Smooth muscle cell (in vitro differentiated cells): ENCODE measurements around the gene HOXB9. TPM values are rescaled to one million over a fixed set of nuclear protein-coding genes. Genes with fewer than 3 reads are reported as not detected.

Experiments used
- DNase-seq: peaks from one replicate; lab custom pipeline; 2025; ENCODE audit not compliant: unreplicated experiment; lab: John Stamatoyannopoulos, UW
- H2AFZ ChIP-seq: fragments of 200-600 bp; sonication (generic); 2 replicates; pipeline ENCODE4 v1.6.0; 2016; ENCODE audit warnings: antibody characterized with exemption, low read depth, mild to moderate bottlenecking
- H3F3A ChIP-seq: fragments of 200-600 bp; sonication (generic); 2 replicates; pipeline ENCODE4 v1.6.0; 2017; ENCODE audit warnings: antibody characterized with exemption, low read depth
- H3K27ac ChIP-seq: fragments of 200-600 bp; sonication (generic); 2 replicates; pipeline ENCODE4 v1.5.1; 2016; ENCODE audit warnings: low read depth, mild to moderate bottlenecking
- H3K27me3 ChIP-seq: fragments of 200-600 bp; sonication (generic); 2 replicates; pipeline ENCODE4 v1.6.1; 2016; ENCODE audit warnings: low read depth, mild to moderate bottlenecking
- H3K36me3 ChIP-seq: fragments of 200-600 bp; sonication (generic); 2 replicates; pipeline ENCODE4 v1.5.1; 2016; ENCODE audit warnings: low read depth
- H3K4me1 ChIP-seq: fragments of 200-600 bp; sonication (generic); 2 replicates; pipeline ENCODE4 v1.5.1; 2016; ENCODE audit warnings: low read depth
- H3K4me2 ChIP-seq: fragments of 200-600 bp; sonication (generic); 2 replicates; pipeline ENCODE4 v1.6.0; 2016; ENCODE audit warnings: mild to moderate bottlenecking
- H3K4me3 ChIP-seq: fragments of 200-600 bp; sonication (generic); 2 replicates; pipeline ENCODE4 v1.5.1; 2016; ENCODE audit warnings: mild to moderate bottlenecking
- H3K79me2 ChIP-seq: fragments of 200-600 bp; sonication (generic); 2 replicates; pipeline ENCODE4 v1.6.0; 2016; ENCODE audit warnings: low read depth, mild to moderate bottlenecking
- H3K9ac ChIP-seq: fragments of 200-600 bp; sonication (generic); 2 replicates; pipeline ENCODE4 v1.6.0; 2016; ENCODE audit warnings: low read depth
- H3K9me3 ChIP-seq: fragments of 200-600 bp; sonication (generic); replicated peaks from 2 replicates; pipeline ENCODE4 v1.5.1; 2016; ENCODE audit warnings: low read depth
- H4K20me1 ChIP-seq: fragments of 200-600 bp; sonication (generic); 2 replicates; pipeline ENCODE4 v1.6.0; 2016; ENCODE audit warnings: low read depth
- WGBS: methylation state at CpG from one replicate; pipeline ENCODE4 v1.1.7; 2016; ENCODE audit warnings: low lambda C conversion rate; 5-methylcytosine and 5-hydroxymethylcytosine counted together
- polyA plus RNA-seq: library from polyadenylated mRNA; unstranded; fragments of >200 nt; fragmentation: Nextera tagmentation; extraction: Ambion mirVana; gene quantifications from 2 replicates; pipeline ENCODE4 v1.2.1, GENCODE V29; 2016
- total RNA-seq: library from RNA; depleted of rRNA; stranded (reverse); fragments of >200 nt; gene quantifications from 2 replicates; pipeline ENCODE4 v1.2.3, GENCODE V29; 2014
- TF ChIP-seq, protein P1 (sequence below): fragments of 200-600 bp; sonication (generic); IDR thresholded peaks from 2 replicates; pipeline ENCODE4 v1.5.1; 2017; ENCODE audit warnings: borderline replicate concordance, mild to moderate bottlenecking, antibody characterized with exemption; ENCODE audit not compliant: insufficient read depth, poor library complexity, severe bottlenecking

The HOXB9 gene
- total and polyA plus RNA-seq, 2 experiments from 2014 or later: 13.8 to 24.3 TPM

DNA sequence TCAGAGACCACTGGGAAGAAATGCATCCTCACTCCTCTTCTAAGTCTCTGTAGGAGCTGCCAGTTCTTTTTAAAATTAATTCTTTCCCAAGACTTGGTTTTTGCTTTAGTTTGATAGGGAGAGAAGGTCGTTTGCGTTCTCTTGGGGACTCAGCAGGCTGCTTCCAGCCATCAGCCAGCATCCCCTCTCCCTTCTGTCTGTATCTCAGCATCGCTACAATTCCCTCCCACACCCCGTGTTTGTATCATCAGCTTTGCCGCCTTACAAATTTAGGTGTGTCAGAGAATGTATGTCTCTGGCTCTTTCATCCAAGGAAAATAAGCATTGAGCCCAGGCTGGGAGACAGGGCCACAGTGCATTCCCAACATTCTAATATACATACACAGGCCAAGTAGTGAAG lies 26.8 kb downstream of the HOXB9 start:
- no peaks in the 10 kb centered on the region for H3K36me3 ChIP-seq
- TF ChIP-seq, protein P1, sequence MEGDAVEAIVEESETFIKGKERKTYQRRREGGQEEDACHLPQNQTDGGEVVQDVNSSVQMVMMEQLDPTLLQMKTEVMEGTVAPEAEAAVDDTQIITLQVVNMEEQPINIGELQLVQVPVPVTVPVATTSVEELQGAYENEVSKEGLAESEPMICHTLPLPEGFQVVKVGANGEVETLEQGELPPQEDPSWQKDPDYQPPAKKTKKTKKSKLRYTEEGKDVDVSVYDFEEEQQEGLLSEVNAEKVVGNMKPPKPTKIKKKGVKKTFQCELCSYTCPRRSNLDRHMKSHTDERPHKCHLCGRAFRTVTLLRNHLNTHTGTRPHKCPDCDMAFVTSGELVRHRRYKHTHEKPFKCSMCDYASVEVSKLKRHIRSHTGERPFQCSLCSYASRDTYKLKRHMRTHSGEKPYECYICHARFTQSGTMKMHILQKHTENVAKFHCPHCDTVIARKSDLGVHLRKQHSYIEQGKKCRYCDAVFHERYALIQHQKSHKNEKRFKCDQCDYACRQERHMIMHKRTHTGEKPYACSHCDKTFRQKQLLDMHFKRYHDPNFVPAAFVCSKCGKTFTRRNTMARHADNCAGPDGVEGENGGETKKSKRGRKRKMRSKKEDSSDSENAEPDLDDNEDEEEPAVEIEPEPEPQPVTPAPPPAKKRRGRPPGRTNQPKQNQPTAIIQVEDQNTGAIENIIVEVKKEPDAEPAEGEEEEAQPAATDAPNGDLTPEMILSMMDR: no peak
- 46% methylated on average over 5 of the region's 5 CpGs for WGBS
- H3K9ac ChIP-seq: no peak overlapping the region
- H3K4me3 ChIP-seq: peak overlapping the region; percentile 57
- H3K27ac ChIP-seq: peak overlapping the region; percentile 79
- H3K9me3 ChIP-seq: no peaks in the 10 kb centered on the region
- peaks cover 95% of the 10 kb centered on the region for H3K79me2 ChIP-seq
- H3K4me1 ChIP-seq: peaks cover 9% of the 10 kb centered on the region
- no peak overlapping the region for H2AFZ ChIP-seq
- H3K27me3 ChIP-seq: peaks cover 7% of the 10 kb centered on the region
- H3F3A ChIP-seq: peaks cover 20% of the 10 kb centered on the region
- H4K20me1 ChIP-seq: peaks cover 90% of the 10 kb centered on the region
- DNase-seq: no peak
- peak overlapping the region; percentile 98 for H3K4me2 ChIP-seq

DNA sequence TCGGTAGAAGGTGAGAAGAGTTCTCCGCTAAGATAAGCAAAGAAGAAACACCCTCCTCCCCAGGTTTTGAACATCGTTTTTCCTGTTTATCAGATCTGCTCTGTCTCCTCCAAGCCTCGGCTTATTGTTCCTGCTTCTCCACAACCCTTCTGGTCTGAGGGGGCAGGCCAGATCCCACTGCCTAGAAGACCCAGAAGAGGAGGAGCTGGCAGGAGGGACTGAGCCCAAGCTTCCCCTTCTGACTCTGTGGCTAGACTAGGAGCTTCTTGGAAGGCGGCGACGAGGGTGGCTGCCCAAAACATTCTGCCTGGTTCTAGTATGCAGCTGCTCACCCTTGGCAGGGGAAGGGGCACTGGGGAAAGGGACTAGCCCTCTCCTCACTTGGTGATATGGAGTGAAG lies 27.4 kb downstream of the HOXB9 start:
- H3K27me3 ChIP-seq: peaks cover 7% of the 10 kb centered on the region
- TF ChIP-seq, protein P1: no peak
- H3K4me2 ChIP-seq: peak overlapping the region; percentile 98
- no peak for DNase-seq
- H3K9me3 ChIP-seq: no peaks in the 10 kb centered on the region
- H3K79me2 ChIP-seq: peaks cover 90% of the 10 kb centered on the region
- H3K36me3 ChIP-seq: no peaks in the 10 kb centered on the region
- H4K20me1 ChIP-seq: peaks cover 91% of the 10 kb centered on the region
- H3K4me3 ChIP-seq: peak overlapping the region; percentile 57
- peak overlapping the region; percentile 79 for H3K27ac ChIP-seq
- H3F3A ChIP-seq: peaks cover 20% of the 10 kb centered on the region
- no peak overlapping the region for H2AFZ ChIP-seq
- H3K4me1 ChIP-seq: peaks cover 9% of the 10 kb centered on the region
- 14% methylated on average over 7 of the region's 7 CpGs for WGBS
- H3K9ac ChIP-seq: peak overlapping the region; percentile 69

- peaks cover 13% of the 10 kb centered on the region for H3K4me1 ChIP-seq
- H2AFZ ChIP-seq: no peak overlapping the region
- peaks cover 7% of the 10 kb centered on the region for H3K27me3 ChIP-seq
- H3K4me3 ChIP-seq: peak overlapping the region; percentile 57
- H3F3A ChIP-seq: peaks cover 18% of the 10 kb centered on the region
- peaks cover 91% of the 10 kb centered on the region for H4K20me1 ChIP-seq
- H3K4me2 ChIP-seq: peak overlapping the region; percentile 98
- no peak for DNase-seq
- peak overlapping the region; percentile 79 for H3K27ac ChIP-seq
- H3K9me3 ChIP-seq: no peaks in the 10 kb centered on the region
- 1% methylated on average over 67 of the region's 68 CpGs for WGBS
- H3K79me2 ChIP-seq: peaks cover 89% of the 10 kb centered on the region
- peak overlapping the region; percentile 69 for H3K9ac ChIP-seq
- TF ChIP-seq, protein P1: no peak
- H3K36me3 ChIP-seq: no peaks in the 10 kb centered on the region
These were observed 28.2 kb downstream of the HOXB9 start for GRCh38 chr17:48597778-48598631.

DNA sequence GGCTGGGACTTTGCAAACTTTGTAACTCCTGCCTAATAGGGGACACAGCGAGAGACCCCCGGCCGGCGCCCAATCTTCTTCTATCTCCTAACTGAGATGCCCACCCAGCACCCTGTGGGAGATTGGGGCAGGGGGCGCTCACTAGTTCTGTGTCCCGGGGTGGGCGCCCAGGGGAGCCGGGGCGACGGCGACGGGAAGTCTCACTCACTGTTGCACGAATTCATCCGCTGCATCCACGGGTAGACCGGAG lies 28.7 kb downstream of the HOXB9 start:
- H3F3A ChIP-seq: peaks cover 14% of the 10 kb centered on the region
- TF ChIP-seq, protein P1: no peak
- H3K27ac ChIP-seq: peak overlapping the region; percentile 79
- peaks cover 17% of the 10 kb centered on the region for H3K4me1 ChIP-seq
- peak overlapping the region; percentile 69 for H3K9ac ChIP-seq
- H3K4me2 ChIP-seq: peak overlapping the region; percentile 98
- no peak for DNase-seq
- H4K20me1 ChIP-seq: peaks cover 92% of the 10 kb centered on the region
- no peaks in the 10 kb centered on the region for H3K36me3 ChIP-seq
- peaks cover 89% of the 10 kb centered on the region for H3K79me2 ChIP-seq
- H3K4me3 ChIP-seq: peak overlapping the region; percentile 57
- H3K9me3 ChIP-seq: no peaks in the 10 kb centered on the region
- WGBS: 4% methylated on average over 16 of the region's 16 CpGs
- peaks cover 12% of the 10 kb centered on the region for H3K27me3 ChIP-seq
- H2AFZ ChIP-seq: no peak overlapping the region
